ENCODE measurements around the gene TXNRD2.

Gene TXNRD2

DNA sequence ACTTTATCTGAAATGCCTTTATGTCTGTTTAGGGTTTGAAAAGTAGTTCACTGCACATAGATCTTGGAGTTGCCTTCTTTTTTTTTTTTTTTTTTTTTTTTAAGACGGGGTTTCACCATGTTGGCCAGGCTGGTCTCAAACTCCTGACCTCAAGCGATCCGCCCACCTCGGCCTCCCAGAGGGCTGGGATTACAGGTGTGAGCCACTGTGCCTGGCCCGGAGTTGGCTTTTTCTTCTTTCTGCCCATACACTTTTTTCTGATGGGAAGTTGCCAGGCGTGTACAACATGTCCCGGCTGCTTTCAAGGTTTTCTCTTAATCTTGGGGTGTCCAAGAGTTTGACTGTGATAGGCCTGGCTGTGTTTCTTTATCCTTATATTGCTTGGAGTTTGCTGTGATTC is 74.0 kb downstream of the TXNRD2 start:
- Histone ChIP-seq H3K27ac (ENCODE audit: insufficient read depth, low read depth, low read length, poor library complexity, severe bottlenecking) (no peak overlapping the region), H3K9me3 (ENCODE audit: control insufficient read depth, low read length) (no peaks in the 10 kb centered on the region), H3K36me3 (ENCODE audit: control insufficient read depth, insufficient read depth, low read length) (no peaks in the 10 kb centered on the region), H3K27me3 (ENCODE audit: control insufficient read depth, insufficient read depth, low read length, poor library complexity, severe bottlenecking) (no peaks in the 10 kb centered on the region), H3K4me3 (ENCODE audit: insufficient read depth, low read depth, low read length) (no peak overlapping the region), H3K4me1 (ENCODE audit: control insufficient read depth, insufficient read depth, low read length) (no peaks in the 10 kb centered on the region)
- WGBS, 2 experiments: 89 to 96% methylated on average over 7 of the region's 7 CpGs

GRCh38 chr22:19866665-19867009 is 75.0 kb downstream of the TXNRD2 start:
- Histone ChIP-seq H3K9me3 (ENCODE audit: control insufficient read depth, low read length) (no peaks in the 10 kb centered on the region), H3K4me3 (ENCODE audit: insufficient read depth, low read depth, low read length) (no peak overlapping the region), H3K27ac (ENCODE audit: insufficient read depth, low read depth, low read length, poor library complexity, severe bottlenecking) (no peak overlapping the region), H3K36me3 (ENCODE audit: control insufficient read depth, insufficient read depth, low read length) (no peaks in the 10 kb centered on the region), H3K27me3 (ENCODE audit: control insufficient read depth, insufficient read depth, low read length, poor library complexity, severe bottlenecking) (no peaks in the 10 kb centered on the region), H3K4me1 (ENCODE audit: control insufficient read depth, insufficient read depth, low read length) (no peaks in the 10 kb centered on the region)
- 93 to 100% methylated on average over 3 of the region's 3 CpGs for WGBS, 2 experiments

GRCh38 chr22:19865141-19865829 is 76.3 kb downstream of the TXNRD2 start:
- no peaks in the 10 kb centered on the region for H3K9me3 ChIP-seq (ENCODE audit: control insufficient read depth, low read length)
- H3K27me3 ChIP-seq (ENCODE audit: control insufficient read depth, insufficient read depth, low read length, poor library complexity, severe bottlenecking): no peaks in the 10 kb centered on the region
- H3K36me3 ChIP-seq (ENCODE audit: control insufficient read depth, insufficient read depth, low read length): no peaks in the 10 kb centered on the region
- no peak overlapping the region for H3K27ac ChIP-seq (ENCODE audit: insufficient read depth, low read depth, low read length, poor library complexity, severe bottlenecking)
- 96% methylated on average over 11 of the region's 12 CpGs for WGBS, 2 experiments
- H3K4me3 ChIP-seq (ENCODE audit: insufficient read depth, low read depth, low read length): no peak overlapping the region
- no peaks in the 10 kb centered on the region for H3K4me1 ChIP-seq (ENCODE audit: control insufficient read depth, insufficient read depth, low read length)

GRCh38 chr22:19864538-19865106 is 77.0 kb downstream of the TXNRD2 start:
- Histone ChIP-seq H3K4me1 (ENCODE audit: control insufficient read depth, insufficient read depth, low read length) (no peaks in the 10 kb centered on the region), H3K9me3 (ENCODE audit: control insufficient read depth, low read length) (no peaks in the 10 kb centered on the region), H3K36me3 (ENCODE audit: control insufficient read depth, insufficient read depth, low read length) (no peaks in the 10 kb centered on the region), H3K27ac (ENCODE audit: insufficient read depth, low read depth, low read length, poor library complexity, severe bottlenecking) (no peak overlapping the region), H3K4me3 (ENCODE audit: insufficient read depth, low read depth, low read length) (no peak overlapping the region), H3K27me3 (ENCODE audit: control insufficient read depth, insufficient read depth, low read length, poor library complexity, severe bottlenecking) (no peaks in the 10 kb centered on the region)
- 95 to 98% methylated on average over 4 to 5 of the region's 5 CpGs for WGBS, 2 experiments

GRCh38 chr22:19863571-19863970 is 78.0 kb downstream of the TXNRD2 start:
- no peaks in the 10 kb centered on the region for H3K4me1 ChIP-seq (ENCODE audit: control insufficient read depth, insufficient read depth, low read length)
- H3K9me3 ChIP-seq (ENCODE audit: control insufficient read depth, low read length): no peaks in the 10 kb centered on the region
- no peak overlapping the region for H3K27ac ChIP-seq (ENCODE audit: insufficient read depth, low read depth, low read length, poor library complexity, severe bottlenecking)
- WGBS, 2 experiments: 92% methylated on average over 5 of the region's 5 CpGs
- no peaks in the 10 kb centered on the region for H3K27me3 ChIP-seq (ENCODE audit: control insufficient read depth, insufficient read depth, low read length, poor library complexity, severe bottlenecking)
- no peaks in the 10 kb centered on the region for H3K36me3 ChIP-seq (ENCODE audit: control insufficient read depth, insufficient read depth, low read length)
- H3K4me3 ChIP-seq (ENCODE audit: insufficient read depth, low read depth, low read length): no peak overlapping the region

DNA sequence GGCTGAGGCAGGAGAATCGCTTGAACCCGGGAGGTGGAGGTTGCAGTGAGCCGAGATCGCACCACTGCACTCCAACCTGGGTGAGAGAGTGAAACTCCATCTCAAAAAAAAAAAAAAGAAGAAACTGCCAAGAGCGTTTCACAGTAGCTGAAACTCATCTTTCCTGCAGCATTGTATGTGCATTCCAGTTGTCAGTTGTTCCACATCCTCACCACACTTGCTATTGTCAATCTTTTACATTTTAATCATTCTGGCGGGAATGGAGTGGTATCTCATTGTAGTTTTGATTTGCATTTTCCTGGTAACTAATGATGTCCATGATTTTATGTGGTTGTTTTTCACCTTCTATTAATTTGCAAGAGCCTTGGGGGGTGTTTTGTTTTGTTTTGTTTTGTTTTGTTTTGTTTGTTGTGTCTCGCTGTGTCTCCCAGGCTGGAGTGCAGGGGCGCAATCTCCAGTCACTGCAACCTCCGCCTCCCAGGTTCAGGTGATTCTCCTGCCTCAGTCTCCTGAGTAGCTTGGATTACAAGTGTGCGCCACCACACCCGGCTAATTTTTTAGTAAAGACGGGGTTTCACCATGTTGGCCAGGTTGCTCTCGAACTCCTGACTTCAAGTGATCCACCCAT is 78.9 kb downstream of the TXNRD2 start:
- H3K27me3 ChIP-seq (ENCODE audit: control insufficient read depth, insufficient read depth, low read length, poor library complexity, severe bottlenecking): no peaks in the 10 kb centered on the region
- no peaks in the 10 kb centered on the region for H3K4me1 ChIP-seq (ENCODE audit: control insufficient read depth, insufficient read depth, low read length)
- WGBS, 2 experiments: 92 to 95% methylated on average over 12 to 13 of the region's 13 CpGs
- H3K36me3 ChIP-seq (ENCODE audit: control insufficient read depth, insufficient read depth, low read length): no peaks in the 10 kb centered on the region
- H3K4me3 ChIP-seq (ENCODE audit: insufficient read depth, low read depth, low read length): no peak overlapping the region
- no peak overlapping the region for H3K27ac ChIP-seq (ENCODE audit: insufficient read depth, low read depth, low read length, poor library complexity, severe bottlenecking)
- no peaks in the 10 kb centered on the region for H3K9me3 ChIP-seq (ENCODE audit: control insufficient read depth, low read length)

DNA sequence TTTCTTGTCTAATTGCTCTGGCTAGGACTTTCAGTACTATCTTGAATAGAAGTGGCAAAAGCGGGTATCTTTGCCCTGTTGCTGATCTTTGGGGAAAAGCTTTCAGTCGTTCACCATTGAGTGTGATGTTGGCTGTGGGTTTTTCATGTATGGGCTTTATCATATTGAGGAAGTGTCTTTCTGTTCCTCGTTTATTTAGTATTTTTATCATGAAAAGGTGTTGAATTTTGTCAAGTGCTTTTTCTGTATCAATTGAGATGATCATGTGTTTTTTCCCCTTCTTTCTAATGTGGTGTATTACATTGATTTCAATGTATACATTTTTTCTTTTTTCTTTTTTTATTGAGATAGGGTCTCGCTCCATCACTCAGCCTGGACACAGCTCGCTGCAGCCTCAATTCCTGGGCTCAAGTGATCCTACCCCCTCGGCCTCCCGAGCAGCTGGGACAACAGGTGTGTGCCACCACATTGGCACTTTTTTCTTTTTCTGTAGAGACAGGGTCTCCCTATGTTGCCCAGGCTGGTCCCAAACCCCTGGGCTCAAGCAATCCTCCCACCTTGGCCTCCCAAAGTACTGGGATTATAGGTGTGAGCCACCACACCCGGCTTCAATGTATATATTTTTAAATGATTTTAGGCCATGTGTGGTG is 81.6 kb downstream of the TXNRD2 start:
- Histone ChIP-seq H3K4me3 (ENCODE audit: insufficient read depth, low read depth, low read length) (no peak overlapping the region), H3K4me1 (ENCODE audit: control insufficient read depth, insufficient read depth, low read length) (peaks cover 3% of the 10 kb centered on the region), H3K36me3 (ENCODE audit: control insufficient read depth, insufficient read depth, low read length) (no peaks in the 10 kb centered on the region), H3K9me3 (ENCODE audit: control insufficient read depth, low read length) (no peaks in the 10 kb centered on the region), H3K27me3 (ENCODE audit: control insufficient read depth, insufficient read depth, low read length, poor library complexity, severe bottlenecking) (no peaks in the 10 kb centered on the region), H3K27ac (ENCODE audit: insufficient read depth, low read depth, low read length, poor library complexity, severe bottlenecking) (no peak overlapping the region)
- WGBS, 2 experiments: 92 to 94% methylated on average over 8 of the region's 8 CpGs

GRCh38 chr22:19857382-19857781 is 84.2 kb downstream of the TXNRD2 start:
- 93 to 97% methylated on average over 3 of the region's 3 CpGs for WGBS, 2 experiments

DNA sequence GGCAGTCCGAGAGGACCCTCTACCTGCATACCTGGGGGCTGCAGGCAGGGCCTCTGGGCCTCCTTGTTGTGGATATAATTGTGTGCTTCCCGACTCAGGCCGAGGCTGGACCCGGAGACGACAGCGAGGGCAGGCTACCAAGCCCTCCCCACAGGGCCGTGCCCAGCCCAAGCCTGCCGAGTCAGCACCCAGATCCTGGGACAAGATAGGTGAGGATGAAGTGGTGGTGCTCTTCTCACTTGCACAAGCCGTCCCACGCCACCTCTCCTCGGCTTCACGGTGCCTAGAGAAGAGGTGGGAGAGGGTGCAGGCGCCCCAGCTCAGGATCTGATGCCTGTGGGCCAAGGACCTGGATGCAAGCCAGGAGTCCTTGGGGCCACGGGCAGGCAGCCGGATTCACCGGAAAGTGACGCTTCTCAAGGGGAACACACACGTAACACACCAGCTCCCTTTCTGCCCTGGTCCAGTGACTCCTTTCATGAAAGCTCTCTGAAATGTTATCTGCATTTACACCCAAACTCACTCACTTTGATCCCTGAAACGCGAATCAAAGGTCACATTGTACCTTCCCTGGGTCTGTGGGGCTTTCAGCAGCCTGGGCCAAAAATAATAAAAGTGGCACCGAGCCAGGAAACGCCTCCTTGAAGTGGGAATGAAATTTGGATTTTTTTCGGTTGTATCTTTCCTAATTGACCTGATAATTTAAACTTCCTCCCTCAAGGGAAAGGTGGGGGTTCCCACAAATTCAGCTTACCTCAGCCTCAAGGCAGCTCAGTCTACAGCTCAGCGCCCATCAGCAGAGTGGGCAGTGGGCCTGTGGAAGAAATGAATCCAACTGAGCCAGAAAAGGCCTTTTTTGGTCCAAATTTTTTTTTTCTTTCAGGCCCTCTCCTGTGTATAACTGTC is 85.9 kb downstream of the TXNRD2 start:
- no peaks in the 10 kb centered on the region for H3K27me3 ChIP-seq (ENCODE audit: control insufficient read depth, insufficient read depth, low read length, poor library complexity, severe bottlenecking)
- 50 to 51% methylated on average over 24 of the region's 24 CpGs for WGBS, 2 experiments
- no peak overlapping the region for H3K27ac ChIP-seq (ENCODE audit: insufficient read depth, low read depth, low read length, poor library complexity, severe bottlenecking)
- H3K4me3 ChIP-seq (ENCODE audit: insufficient read depth, low read depth, low read length): peak overlapping the region; percentile 79
- H3K4me1 ChIP-seq (ENCODE audit: control insufficient read depth, insufficient read depth, low read length): peaks cover 17% of the 10 kb centered on the region
- H3K9me3 ChIP-seq (ENCODE audit: control insufficient read depth, low read length): no peaks in the 10 kb centered on the region
- peaks cover 9% of the 10 kb centered on the region for H3K36me3 ChIP-seq (ENCODE audit: control insufficient read depth, insufficient read depth, low read length)

More at GRCh38 chr22:19857382-19857781, 84.2 kb downstream of the TXNRD2 start:
- H3K9me3 ChIP-seq (ENCODE audit: control insufficient read depth, low read length): no peaks in the 10 kb centered on the region
- no peaks in the 10 kb centered on the region for H3K27me3 ChIP-seq (ENCODE audit: control insufficient read depth, insufficient read depth, low read length, poor library complexity, severe bottlenecking)
- H3K4me3 ChIP-seq (ENCODE audit: insufficient read depth, low read depth, low read length): no peak overlapping the region
- H3K4me1 ChIP-seq (ENCODE audit: control insufficient read depth, insufficient read depth, low read length): peaks cover 17% of the 10 kb centered on the region
- H3K27ac ChIP-seq (ENCODE audit: insufficient read depth, low read depth, low read length, poor library complexity, severe bottlenecking): no peak overlapping the region
- no peaks in the 10 kb centered on the region for H3K36me3 ChIP-seq (ENCODE audit: control insufficient read depth, insufficient read depth, low read length)
